Natural killer cell (primary cell): ENCODE measurements around the gene GATA1. TPM values are rescaled to one million over a fixed set of nuclear protein-coding genes. Genes with fewer than 3 reads are reported as not detected.
A peak's percentile ranks its signal among the peaks of the same experiment; 100 is the strongest.

Experiments
- ATAC-seq, 3 donors: fragments of 150-1000 bp in 2 of 3; fragments of 200-7000 bp in 1 of 3; cut with Tn5 transposase; 1 replicate in 1 of 3; 2 replicates in 2 of 3; pipeline ENCODE4 v1.10.0; 2021; ENCODE audit warnings: mild to moderate bottlenecking in 2 of 3, moderate library complexity in 2 of 3
- DNase-seq, 2 donors: peaks; one replicate each; pipeline versions ENCODE4 v3.0.0 to v3.0.0-alpha.2; 2013 to 2021; ENCODE audit warnings: mixed read lengths in 1 of 2
- H3K27ac ChIP-seq: one replicate; pipeline ENCODE4 v1.5.1; 2013; ENCODE audit warnings: mild to moderate bottlenecking, low read length
- H3K27me3 ChIP-seq: one replicate; pipeline ENCODE4 v1.6.1; 2013; ENCODE audit warnings: low read length; ENCODE audit not compliant: control insufficient read depth, insufficient read depth
- H3K36me3 ChIP-seq: one replicate; pipeline ENCODE4 v1.6.1; 2013; ENCODE audit warnings: low read length; ENCODE audit not compliant: control insufficient read depth, insufficient read depth
- H3K4me1 ChIP-seq: one replicate; pipeline ENCODE4 v1.6.1; 2013; ENCODE audit warnings: low read length; ENCODE audit not compliant: control insufficient read depth, insufficient read depth
- H3K4me3 ChIP-seq: one replicate; pipeline ENCODE4 v1.5.1; 2013; ENCODE audit warnings: low read length
- H3K9me3 ChIP-seq: one replicate; pipeline ENCODE4 v1.6.1; 2013; ENCODE audit warnings: low read length; ENCODE audit not compliant: control insufficient read depth, insufficient read depth
- H3K27ac Mint-ChIP-seq, 2 donors: one replicate each; pipeline ENCODE4 v1.8.0; 2022; ENCODE audit warnings: mild to moderate bottlenecking in 2 of 2, mixed read lengths in 2 of 2, moderate library complexity in 1 of 2
- H3K27me3 Mint-ChIP-seq, 2 donors: one replicate each; pipeline ENCODE4 v1.8.0; 2022; ENCODE audit warnings: low read depth in 2 of 2, mixed read lengths in 2 of 2
- H3K36me3 Mint-ChIP-seq: one replicate; pipeline ENCODE4 v1.8.0; 2022; ENCODE audit warnings: mixed read lengths
- H3K4me1 Mint-ChIP-seq, 2 donors: one replicate each; pipeline ENCODE4 v1.8.0; 2022; ENCODE audit warnings: mixed read lengths in 2 of 2
- H3K4me3 Mint-ChIP-seq: one replicate; pipeline ENCODE4 v1.8.0; 2022; ENCODE audit warnings: mild to moderate bottlenecking, moderate library complexity, mixed read lengths
- H3K9me3 Mint-ChIP-seq, 2 donors: one replicate each; pipeline ENCODE4 v1.8.0; 2022; ENCODE audit warnings: mixed read lengths in 2 of 2
- WGBS: methylation state at CpG from one replicate; pipeline ENCODE4 v1.1.7; 2013; ENCODE audit warnings: missing lambda C conversion rate; ENCODE audit not compliant: insufficient coverage; 5-methylcytosine and 5-hydroxymethylcytosine counted together
- intact Hi-C: fragments of 100-400 bp; cut with micrococcal nuclease; formaldehyde crosslinking; loops from one replicate; pipeline ENCODE4 v1.14.2; 2022
- total RNA-seq, 4 donors: library from RNA; stranded (reverse); fragments of 120-200 nt in 1 of 4; gene quantifications; one replicate each; pipeline versions ENCODE4 v1.2.3 to v1.2.4, GENCODE V29; 2013 to 2022
- TF ChIP-seq, protein P1 (sequence below): fragments of 200-600 bp; IDR thresholded peaks from one replicate; pipeline ENCODE4 v1.8.0; 2022; ENCODE audit warnings: antibody characterized with exemption

GATA1 gene
- total RNA-seq, 3 donors from 2014 or later (not counting 1 experiment from before 2014, with no cell fraction given): 0.41 to 3.0 (median 0.49) TPM

DNA sequence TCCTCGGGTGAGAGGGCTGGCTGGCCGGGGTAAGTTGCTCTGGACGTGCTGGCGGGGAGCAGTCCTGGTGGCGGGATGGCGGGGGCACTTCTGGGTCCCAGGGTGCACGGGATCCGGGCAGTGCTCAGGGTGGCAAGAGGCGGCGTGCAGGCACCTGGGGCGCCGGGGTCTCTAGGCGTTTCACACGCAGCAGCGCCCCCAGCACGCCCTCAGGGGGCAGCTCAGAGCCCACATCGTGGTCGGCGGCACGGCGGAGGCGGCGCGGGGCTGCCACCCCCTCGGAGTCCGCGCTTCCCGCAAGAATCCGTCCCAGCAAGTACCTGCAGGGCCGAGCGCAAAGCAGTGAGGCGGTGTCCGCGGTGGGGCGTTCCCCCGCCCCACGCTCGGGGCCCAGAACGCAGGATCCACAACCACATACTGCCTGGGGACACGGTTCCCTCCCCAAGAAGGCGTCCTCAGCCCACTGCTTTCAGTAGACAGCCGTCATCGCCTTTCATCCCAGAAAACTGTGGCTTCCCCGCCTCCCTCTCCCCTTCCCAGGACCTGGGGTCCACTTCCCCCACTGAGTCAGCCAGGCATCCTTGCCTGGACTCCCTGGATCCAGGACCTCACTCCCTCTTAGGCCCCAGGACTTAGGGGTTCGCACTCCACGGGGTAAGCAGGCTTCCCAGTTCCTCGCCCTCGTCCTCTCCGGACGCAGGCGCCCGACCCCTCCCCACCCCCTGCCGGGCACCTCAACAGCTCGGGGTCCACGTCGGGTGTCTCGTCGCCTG, 44.9 kb downstream of the GATA1 start:
- intact Hi-C loops: no loop called here
- no peak overlapping the region for H3K27ac Mint-ChIP-seq
- Histone ChIP-seq H3K27me3 (peaks cover 8% of the 10 kb centered on the region), H3K4me1 (peaks cover 10% of the 10 kb centered on the region), H3K36me3 (no peaks in the 10 kb centered on the region), H3K9me3 (no peaks in the 10 kb centered on the region), H3K4me3 (no peak overlapping the region), H3K27ac (no peak overlapping the region)
- WGBS: 15% methylated on average over 58 of the region's 58 CpGs
- ATAC-seq: no peak
- H3K9me3 Mint-ChIP-seq: no peaks in the 10 kb centered on the region
- peaks cover 7 to 14% of the 10 kb centered on the region in 2 donors for H3K4me1 Mint-ChIP-seq
- H3K36me3 Mint-ChIP-seq: no peaks in the 10 kb centered on the region
- TF ChIP-seq, protein P1, sequence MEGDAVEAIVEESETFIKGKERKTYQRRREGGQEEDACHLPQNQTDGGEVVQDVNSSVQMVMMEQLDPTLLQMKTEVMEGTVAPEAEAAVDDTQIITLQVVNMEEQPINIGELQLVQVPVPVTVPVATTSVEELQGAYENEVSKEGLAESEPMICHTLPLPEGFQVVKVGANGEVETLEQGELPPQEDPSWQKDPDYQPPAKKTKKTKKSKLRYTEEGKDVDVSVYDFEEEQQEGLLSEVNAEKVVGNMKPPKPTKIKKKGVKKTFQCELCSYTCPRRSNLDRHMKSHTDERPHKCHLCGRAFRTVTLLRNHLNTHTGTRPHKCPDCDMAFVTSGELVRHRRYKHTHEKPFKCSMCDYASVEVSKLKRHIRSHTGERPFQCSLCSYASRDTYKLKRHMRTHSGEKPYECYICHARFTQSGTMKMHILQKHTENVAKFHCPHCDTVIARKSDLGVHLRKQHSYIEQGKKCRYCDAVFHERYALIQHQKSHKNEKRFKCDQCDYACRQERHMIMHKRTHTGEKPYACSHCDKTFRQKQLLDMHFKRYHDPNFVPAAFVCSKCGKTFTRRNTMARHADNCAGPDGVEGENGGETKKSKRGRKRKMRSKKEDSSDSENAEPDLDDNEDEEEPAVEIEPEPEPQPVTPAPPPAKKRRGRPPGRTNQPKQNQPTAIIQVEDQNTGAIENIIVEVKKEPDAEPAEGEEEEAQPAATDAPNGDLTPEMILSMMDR: no peak
- DNase-seq: peak in 1 of 2 donors; percentile 7
- no peak overlapping the region for H3K4me3 Mint-ChIP-seq
- peaks cover 47 to 56% of the 10 kb centered on the region in 2 donors for H3K27me3 Mint-ChIP-seq

DNA sequence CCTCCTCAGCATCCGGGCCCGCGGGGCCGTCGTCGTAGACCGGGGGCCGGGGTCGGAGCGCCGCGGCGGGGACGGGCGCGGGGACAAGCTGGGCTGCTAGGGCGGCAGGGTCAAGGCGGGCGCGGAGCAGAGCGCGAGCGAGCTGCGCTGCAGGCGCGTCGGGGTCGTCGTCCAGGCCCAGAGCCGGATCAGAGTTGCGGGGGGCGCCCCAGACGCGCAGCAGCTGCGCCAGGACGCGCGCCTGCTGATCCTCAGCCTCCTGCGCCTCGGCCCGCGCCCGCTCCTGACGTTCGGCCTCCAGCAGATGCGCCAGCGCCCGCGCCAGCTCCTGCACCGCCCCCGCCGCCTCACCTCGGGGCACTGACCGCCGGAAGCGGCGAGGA, 45.5 kb downstream of the GATA1 start:
- no peaks in the 10 kb centered on the region for H3K9me3 Mint-ChIP-seq
- intact Hi-C loops: no loop called here
- H3K4me3 Mint-ChIP-seq: no peak overlapping the region
- H3K27me3 Mint-ChIP-seq: peaks cover 50 to 56% of the 10 kb centered on the region in 2 donors
- no peaks in the 10 kb centered on the region for H3K36me3 ChIP-seq
- H3K4me3 ChIP-seq: no peak overlapping the region
- H3K4me1 ChIP-seq: peaks cover 10% of the 10 kb centered on the region
- H3K36me3 Mint-ChIP-seq: no peaks in the 10 kb centered on the region
- peaks cover 8% of the 10 kb centered on the region for H3K27me3 ChIP-seq
- no peak overlapping the region for H3K27ac Mint-ChIP-seq
- no peaks in the 10 kb centered on the region for H3K9me3 ChIP-seq
- ATAC-seq (no peak), DNase-seq (no peak)
- WGBS: 4% methylated on average over 57 of the region's 57 CpGs
- TF ChIP-seq, protein P1: no peak
- H3K27ac ChIP-seq: no peak overlapping the region
- peaks cover 7 to 14% of the 10 kb centered on the region in 2 donors for H3K4me1 Mint-ChIP-seq

DNA sequence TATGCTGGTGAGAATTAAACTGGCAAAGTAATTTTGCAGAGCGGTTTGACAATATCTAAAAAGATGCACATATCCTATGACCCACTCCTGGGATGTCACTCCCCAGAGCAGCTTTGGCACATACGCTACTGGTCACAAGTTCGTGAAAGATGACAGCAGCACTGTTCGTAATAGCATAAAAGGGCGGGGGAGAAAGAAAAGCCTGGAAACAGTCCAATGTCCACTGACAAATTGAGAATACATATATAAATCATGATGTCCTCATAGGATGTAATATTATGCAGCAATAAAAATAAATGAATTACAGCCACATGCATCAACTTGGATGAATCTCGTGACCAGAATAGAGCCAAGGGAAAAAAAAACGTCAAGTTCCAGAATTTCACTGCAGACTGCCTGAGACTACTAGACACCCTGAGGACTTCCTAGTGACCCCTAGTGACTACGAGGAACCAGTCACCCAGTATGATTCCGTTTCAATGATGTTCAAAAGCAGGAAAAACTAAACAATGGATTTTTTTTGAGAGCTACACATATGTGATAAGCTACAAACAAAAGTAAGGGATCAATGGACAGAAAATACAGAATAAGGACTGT, 47.2 kb downstream of the GATA1 start:
- Mint-ChIP-seq H3K27ac (no peak overlapping the region), H3K9me3 (no peaks in the 10 kb centered on the region), H3K36me3 (no peaks in the 10 kb centered on the region), H3K4me1 (peaks cover 7 to 9% of the 10 kb centered on the region in 2 donors), H3K4me3 (no peak overlapping the region), H3K27me3 (peaks cover 42 to 46% of the 10 kb centered on the region in 2 donors)
- WGBS: 15% methylated on average over 5 of the region's 9 CpGs
- no peak for DNase-seq
- H3K4me3 ChIP-seq: no peak overlapping the region
- no peaks in the 10 kb centered on the region for H3K36me3 ChIP-seq
- intact Hi-C loops: no loop called here
- TF ChIP-seq, protein P1: no peak
- H3K4me1 ChIP-seq: peaks cover 5% of the 10 kb centered on the region
- no peak for ATAC-seq
- peaks cover 5% of the 10 kb centered on the region for H3K27me3 ChIP-seq
- no peaks in the 10 kb centered on the region for H3K9me3 ChIP-seq
- no peak overlapping the region for H3K27ac ChIP-seq
